K562 (cell line): ENCODE measurements around the gene LDAH. TPM values are rescaled to one million over a fixed set of nuclear protein-coding genes. Genes with fewer than 3 reads are reported as not detected.

Experiments used
- ATF1 ChIP-seq, 2 experiments: fragments of 450-650 bp in 1 of 2; IDR thresholded peaks; 2 replicates each; pipeline ENCODE4 v1.6.1; 2016; ENCODE audit warnings: missing compliant biosample characterization in 1 of 2, missing genetic modification characterization in 1 of 2
- ATF2 ChIP-seq: sonication (generic); formaldehyde crosslinking; IDR thresholded peaks from 2 replicates; pipeline ENCODE4 v1.8.1; 2022; ENCODE audit warnings: missing genetic modification reagents
- HDAC2 ChIP-seq: fragments of 450-650 bp; IDR thresholded peaks from 2 replicates; pipeline ENCODE4 v1.6.1; 2016; ENCODE audit warnings: mild to moderate bottlenecking
- HNRNPH1 ChIP-seq: fragments of 200-400 bp; formaldehyde crosslinking; optimal IDR thresholded peaks from 2 replicates; pipeline ENCODE3; 2017; ENCODE audit warnings: low read depth, mild to moderate bottlenecking, low read length, moderate library complexity
- TAL1 ChIP-seq: fragments of 450-650 bp; IDR thresholded peaks from 2 replicates; pipeline ENCODE4 v1.6.1; 2016; ENCODE audit warnings: mild to moderate bottlenecking
- TEAD4 ChIP-seq, 2 experiments: sonication (generic) in 1 of 2; formaldehyde crosslinking in 1 of 2; IDR thresholded peaks; 2 replicates each; pipeline versions ENCODE4 v1.6.1 to v1.8.0; 2012 to 2022; ENCODE audit warnings: borderline replicate concordance in 1 of 2, inconsistent platforms in 1 of 2, low read length in 1 of 2, mild to moderate bottlenecking in 1 of 2, missing genetic modification reagents in 1 of 2
- ZBTB40 ChIP-seq, 2 experiments: fragments of 450-650 bp in 1 of 2; sonication (generic) in 1 of 2; formaldehyde crosslinking in 1 of 2; IDR thresholded peaks; 2 replicates each; pipeline versions ENCODE4 v1.7.1 to v1.9.0; 2016 to 2022; ENCODE audit warnings: inconsistent platforms in 1 of 2, mild to moderate bottlenecking in 1 of 2, missing genetic modification reagents in 1 of 2
- ZNF398 ChIP-seq: fragments of 250-450 bp; sonication (Bioruptor Pico); IDR thresholded peaks from 2 replicates; pipeline ENCODE4 v1.8.0; 2021; ENCODE audit warnings: moderate library complexity, mild to moderate bottlenecking, inconsistent platforms
- ZNF717 ChIP-seq: fragments of 250-450 bp; sonication (Bioruptor Pico); IDR thresholded peaks from 2 replicates; pipeline ENCODE4 v1.5.0; 2021
- polyA plus RNA-seq, 8 experiments: library from polyadenylated mRNA; depleted of rRNA in 4 of 8; stranded (reverse) in 5 of 8; unstranded in 3 of 8; fragments of >200 nt; fragmentation: Nextera tagmentation in 2 of 8; fragmentation: Illumina TruSeq in 1 of 8; extraction: Ambion mirVana in 2 of 8; extraction: Trizol in 1 of 8; gene quantifications; 2 replicates each; pipeline versions ENCODE4 v1.2.1 to v1.2.3, GENCODE V29; 2011 to 2014; ENCODE audit warnings: inconsistent platforms in 1 of 8, missing spikeins in 1 of 8
- total RNA-seq, 7 experiments: library from RNA; depleted of rRNA in 6 of 7; stranded (reverse); fragments of >200 nt in 6 of 7; fragmentation: Illumina TruSeq in 2 of 7; extraction: Trizol in 2 of 7; gene quantifications; 2 replicates each; pipeline versions ENCODE4 v1.2.1 to v1.2.3, GENCODE V29; 2011 to 2021; ENCODE audit warnings: low replicate concordance in 1 of 7

LDAH gene
- total and polyA plus RNA-seq, 9 of the 15 experiments (the other 6 are each of a cell fraction or from before 2014, with no cell fraction given) = 22.3 to 60.1 (median 40.0) TPM

GRCh38 chr2:20646446-20646845, 176.5 kb downstream of the LDAH start (continued):
- no peak for TF ChIP-seq ZBTB40 (IDR thresholded peaks at IDR 0.05)
- TF ChIP-seq ZBTB40 (CRISPR knock-in tag; IDR thresholded peaks at IDR 0.05) = no peak
- TF ChIP-seq ZNF398 (CRISPR knock-in tag) = no peak
- TF ChIP-seq ZNF717 = no peak
- no peak for TF ChIP-seq HNRNPH1
- no peak for TF ChIP-seq ATF1 (CRISPR knock-in tag; IDR thresholded peaks at IDR 0.05)
- no peak for TF ChIP-seq ATF1 (tag; IDR thresholded peaks at IDR 0.05)
- TF ChIP-seq HDAC2 = no peak
- no peak for TF ChIP-seq TEAD4 (IDR thresholded peaks at IDR 0.05; ENCODE audit: low read length)
- no peak for TF ChIP-seq TEAD4 (CRISPR knock-in tag; IDR thresholded peaks at IDR 0.05; ENCODE audit: borderline replicate concordance)
- no peak for TF ChIP-seq TAL1
- TF ChIP-seq ATF2 (CRISPR knock-in tag) = no peak
